ENCODE measurements around the gene BTBD17.

DNA sequence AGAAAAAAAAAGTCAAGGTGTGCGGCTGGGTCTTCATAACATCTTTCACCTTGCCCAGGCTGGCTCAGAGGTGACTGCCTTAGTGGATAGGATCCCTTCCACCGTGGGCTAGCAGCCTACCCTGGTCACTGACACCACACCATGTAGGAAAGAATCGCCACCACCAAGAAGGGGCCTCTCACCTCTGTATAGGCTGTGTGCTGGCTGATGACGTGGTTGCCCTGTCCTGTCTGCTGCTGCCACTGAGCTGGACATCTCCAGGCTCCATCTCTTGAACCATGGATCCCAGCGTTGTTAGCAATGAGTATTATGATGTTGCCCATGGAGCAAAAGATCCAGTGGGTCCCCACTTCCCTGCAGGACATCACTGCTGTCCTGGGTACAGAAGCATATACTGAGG lies 5.5 kb upstream of the BTBD17 start, which contains the start of gene GPR142:
- TF ChIP-seq, protein P1, sequence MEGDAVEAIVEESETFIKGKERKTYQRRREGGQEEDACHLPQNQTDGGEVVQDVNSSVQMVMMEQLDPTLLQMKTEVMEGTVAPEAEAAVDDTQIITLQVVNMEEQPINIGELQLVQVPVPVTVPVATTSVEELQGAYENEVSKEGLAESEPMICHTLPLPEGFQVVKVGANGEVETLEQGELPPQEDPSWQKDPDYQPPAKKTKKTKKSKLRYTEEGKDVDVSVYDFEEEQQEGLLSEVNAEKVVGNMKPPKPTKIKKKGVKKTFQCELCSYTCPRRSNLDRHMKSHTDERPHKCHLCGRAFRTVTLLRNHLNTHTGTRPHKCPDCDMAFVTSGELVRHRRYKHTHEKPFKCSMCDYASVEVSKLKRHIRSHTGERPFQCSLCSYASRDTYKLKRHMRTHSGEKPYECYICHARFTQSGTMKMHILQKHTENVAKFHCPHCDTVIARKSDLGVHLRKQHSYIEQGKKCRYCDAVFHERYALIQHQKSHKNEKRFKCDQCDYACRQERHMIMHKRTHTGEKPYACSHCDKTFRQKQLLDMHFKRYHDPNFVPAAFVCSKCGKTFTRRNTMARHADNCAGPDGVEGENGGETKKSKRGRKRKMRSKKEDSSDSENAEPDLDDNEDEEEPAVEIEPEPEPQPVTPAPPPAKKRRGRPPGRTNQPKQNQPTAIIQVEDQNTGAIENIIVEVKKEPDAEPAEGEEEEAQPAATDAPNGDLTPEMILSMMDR (IDR thresholded peaks at IDR 0.05): no peak
- TF ChIP-seq EZH2 (IDR thresholded peaks at IDR 0.05) (no peak), EZH2phosphoT487 (IDR thresholded peaks at IDR 0.05) (no peak)
